Rectal smooth muscle tissue (tissue), 1 donor: ENCODE results near the gene SLC7A1.

Experiments used
- H3K27ac ChIP-seq: one replicate; pipeline ENCODE4 v1.7.0; 2013; ENCODE audit warnings: low read depth, low read length, inconsistent platforms
- H3K27me3 ChIP-seq: one replicate; pipeline ENCODE4 v1.7.0; 2013; ENCODE audit warnings: low read length; ENCODE audit not compliant: control insufficient read depth, insufficient read depth
- H3K36me3 ChIP-seq: one replicate; pipeline ENCODE4 v1.7.0; 2013; ENCODE audit warnings: low read length; ENCODE audit not compliant: control insufficient read depth, insufficient read depth
- H3K4me1 ChIP-seq: one replicate; pipeline ENCODE4 v1.7.0; 2013; ENCODE audit warnings: low read length; ENCODE audit not compliant: control insufficient read depth, insufficient read depth
- H3K4me3 ChIP-seq: one replicate; pipeline ENCODE4 v1.7.0; 2013; ENCODE audit warnings: low read length
- H3K9ac ChIP-seq: one replicate; pipeline ENCODE4 v1.7.0; 2013; ENCODE audit warnings: low read length

Gene SLC7A1

DNA sequence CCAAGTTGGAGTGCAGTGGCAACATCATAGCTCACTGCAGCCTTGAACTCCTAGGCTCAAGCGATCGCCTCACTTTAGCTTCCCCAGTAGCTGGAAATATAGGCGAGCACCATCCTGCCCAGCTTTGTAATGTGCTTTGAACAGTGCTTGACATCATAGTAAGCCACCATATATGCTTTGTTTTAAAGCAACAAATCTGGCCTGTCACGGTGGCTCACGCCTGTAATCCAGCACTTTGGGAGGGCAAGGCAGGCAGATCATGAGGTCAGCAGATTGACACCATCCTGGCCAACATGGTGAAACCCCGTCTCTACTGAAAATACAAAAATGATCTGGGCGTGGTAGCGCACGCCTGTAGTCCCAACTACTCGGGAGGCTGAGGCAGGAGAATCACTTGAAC is 1.8 kb upstream of the SLC7A1 start:
- H3K27ac ChIP-seq: no peak overlapping the region
- H3K4me1 ChIP-seq: peaks cover 2% of the 10 kb centered on the region
- no peaks in the 10 kb centered on the region for H3K36me3 ChIP-seq
- no peak overlapping the region for H3K9ac ChIP-seq
- H3K4me3 ChIP-seq: no peak overlapping the region
- no peaks in the 10 kb centered on the region for H3K27me3 ChIP-seq

GRCh38 chr13:29596064-29596418 is 553 bp upstream of the SLC7A1 start:
- Histone ChIP-seq H3K4me1 (peaks cover 2% of the 10 kb centered on the region), H3K9ac (no peak overlapping the region), H3K4me3 (peak overlapping the region; percentile 65), H3K36me3 (no peaks in the 10 kb centered on the region), H3K27ac (peak overlapping the region; percentile 51), H3K27me3 (no peaks in the 10 kb centered on the region)

- no peaks in the 10 kb centered on the region for H3K27me3 ChIP-seq
- peaks cover 2% of the 10 kb centered on the region for H3K4me1 ChIP-seq
- no peaks in the 10 kb centered on the region for H3K36me3 ChIP-seq
- peak overlapping the region; percentile 78 for H3K4me3 ChIP-seq
- H3K9ac ChIP-seq: peak overlapping the region; percentile 57
- H3K27ac ChIP-seq: peak overlapping the region; percentile 95
Observed at GRCh38 chr13:29594710-29595379, 643 bp downstream of the SLC7A1 start.

- H3K36me3 ChIP-seq: no peaks in the 10 kb centered on the region
- H3K4me1 ChIP-seq: peaks cover 2% of the 10 kb centered on the region
- H3K27ac ChIP-seq: peak overlapping the region; percentile 95
- H3K9ac ChIP-seq: peak overlapping the region; percentile 57
- H3K27me3 ChIP-seq: no peaks in the 10 kb centered on the region
- H3K4me3 ChIP-seq: peak overlapping the region; percentile 78
Observed at GRCh38 chr13:29594303-29594709, 1.2 kb downstream of the SLC7A1 start.

GRCh38 chr13:29593605-29594297 is 1.7 kb downstream of the SLC7A1 start:
- H3K4me3 ChIP-seq: peak overlapping the region; percentile 78
- H3K27ac ChIP-seq: peak overlapping the region; percentile 95
- no peaks in the 10 kb centered on the region for H3K36me3 ChIP-seq
- peaks cover 2% of the 10 kb centered on the region for H3K4me1 ChIP-seq
- H3K27me3 ChIP-seq: no peaks in the 10 kb centered on the region
- H3K9ac ChIP-seq: no peak overlapping the region

- Histone ChIP-seq H3K27ac (no peak overlapping the region), H3K36me3 (no peaks in the 10 kb centered on the region), H3K4me1 (peaks cover 2% of the 10 kb centered on the region), H3K4me3 (no peak overlapping the region), H3K27me3 (no peaks in the 10 kb centered on the region), H3K9ac (no peak overlapping the region)
Observed at GRCh38 chr13:29591310-29591709, 4.2 kb downstream of the SLC7A1 start.

GRCh38 chr13:29589967-29590366 is 5.5 kb downstream of the SLC7A1 start:
- Histone ChIP-seq H3K4me3 (no peak overlapping the region), H3K36me3 (no peaks in the 10 kb centered on the region), H3K27ac (no peak overlapping the region), H3K27me3 (no peaks in the 10 kb centered on the region), H3K4me1 (no peaks in the 10 kb centered on the region), H3K9ac (no peak overlapping the region)

GRCh38 chr13:29589234-29589633 is 6.3 kb downstream of the SLC7A1 start:
- Histone ChIP-seq H3K27me3 (no peaks in the 10 kb centered on the region), H3K4me1 (no peaks in the 10 kb centered on the region), H3K9ac (no peak overlapping the region), H3K27ac (no peak overlapping the region), H3K36me3 (no peaks in the 10 kb centered on the region), H3K4me3 (no peak overlapping the region)

- no peak overlapping the region for H3K27ac ChIP-seq
- no peak overlapping the region for H3K9ac ChIP-seq
- no peaks in the 10 kb centered on the region for H3K27me3 ChIP-seq
- H3K4me3 ChIP-seq: no peak overlapping the region
- H3K36me3 ChIP-seq: no peaks in the 10 kb centered on the region
- no peaks in the 10 kb centered on the region for H3K4me1 ChIP-seq
Observed at GRCh38 chr13:29587645-29588044, 7.8 kb downstream of the SLC7A1 start.

DNA sequence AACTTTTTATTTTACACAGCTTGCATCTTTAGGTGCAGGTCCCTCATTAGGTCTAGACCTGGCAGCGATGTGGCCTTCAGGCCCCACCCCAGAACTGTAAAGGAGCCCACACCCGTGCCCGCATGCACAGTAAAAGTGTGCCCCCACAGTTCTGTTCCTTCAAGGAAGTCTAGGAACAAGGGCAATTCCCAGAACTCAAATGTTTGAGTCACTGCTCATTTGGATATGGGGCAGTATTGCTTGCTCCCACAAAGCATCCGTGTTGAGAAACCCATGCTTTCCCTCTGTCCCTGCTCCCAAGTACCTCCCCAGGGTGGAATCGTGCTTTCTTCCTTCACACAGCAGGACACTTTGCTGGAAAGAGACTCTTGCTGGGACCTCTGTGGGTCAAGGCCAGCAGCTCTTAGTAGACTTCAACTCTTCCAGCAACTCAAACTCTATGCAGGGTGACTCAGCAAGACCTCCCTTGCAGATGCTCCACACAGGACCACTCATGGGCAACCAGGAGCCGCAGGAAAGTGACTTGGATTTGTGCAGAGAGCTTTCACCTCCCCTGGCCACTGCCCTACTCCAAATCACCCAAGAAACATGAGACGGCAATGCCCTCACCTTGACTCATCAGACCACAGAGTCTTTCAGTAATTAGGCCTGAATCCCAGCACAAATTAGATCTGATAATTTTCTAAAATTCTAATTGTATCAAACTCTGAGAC is 12.3 kb downstream of the SLC7A1 start:
- Histone ChIP-seq H3K4me3 (no peak overlapping the region), H3K9ac (no peak overlapping the region), H3K27ac (no peak overlapping the region), H3K36me3 (no peaks in the 10 kb centered on the region), H3K4me1 (peaks cover 15% of the 10 kb centered on the region), H3K27me3 (no peaks in the 10 kb centered on the region)

- no peak overlapping the region for H3K27ac ChIP-seq
- no peaks in the 10 kb centered on the region for H3K36me3 ChIP-seq
- H3K4me1 ChIP-seq: peaks cover 18% of the 10 kb centered on the region
- no peaks in the 10 kb centered on the region for H3K27me3 ChIP-seq
- H3K4me3 ChIP-seq: no peak overlapping the region
- H3K9ac ChIP-seq: no peak overlapping the region
Observed at GRCh38 chr13:29582171-29582570, 13.3 kb downstream of the SLC7A1 start.

GRCh38 chr13:29581666-29582065 is 13.8 kb downstream of the SLC7A1 start:
- H3K9ac ChIP-seq: no peak overlapping the region
- no peaks in the 10 kb centered on the region for H3K27me3 ChIP-seq
- no peaks in the 10 kb centered on the region for H3K36me3 ChIP-seq
- peaks cover 18% of the 10 kb centered on the region for H3K4me1 ChIP-seq
- H3K27ac ChIP-seq: no peak overlapping the region
- no peak overlapping the region for H3K4me3 ChIP-seq
